ENCODE data around the gene RPL41. TPM values are rescaled to one million over a fixed set of nuclear protein-coding genes. Genes with fewer than 3 reads are reported as not detected.

The RPL41 gene
- total and polyA plus RNA-seq, 9 of the 15 experiments (the other 6 are each of a cell fraction or from before 2014, with no cell fraction given), result 3,403 to 11,276 (median 5,604) TPM

DNA sequence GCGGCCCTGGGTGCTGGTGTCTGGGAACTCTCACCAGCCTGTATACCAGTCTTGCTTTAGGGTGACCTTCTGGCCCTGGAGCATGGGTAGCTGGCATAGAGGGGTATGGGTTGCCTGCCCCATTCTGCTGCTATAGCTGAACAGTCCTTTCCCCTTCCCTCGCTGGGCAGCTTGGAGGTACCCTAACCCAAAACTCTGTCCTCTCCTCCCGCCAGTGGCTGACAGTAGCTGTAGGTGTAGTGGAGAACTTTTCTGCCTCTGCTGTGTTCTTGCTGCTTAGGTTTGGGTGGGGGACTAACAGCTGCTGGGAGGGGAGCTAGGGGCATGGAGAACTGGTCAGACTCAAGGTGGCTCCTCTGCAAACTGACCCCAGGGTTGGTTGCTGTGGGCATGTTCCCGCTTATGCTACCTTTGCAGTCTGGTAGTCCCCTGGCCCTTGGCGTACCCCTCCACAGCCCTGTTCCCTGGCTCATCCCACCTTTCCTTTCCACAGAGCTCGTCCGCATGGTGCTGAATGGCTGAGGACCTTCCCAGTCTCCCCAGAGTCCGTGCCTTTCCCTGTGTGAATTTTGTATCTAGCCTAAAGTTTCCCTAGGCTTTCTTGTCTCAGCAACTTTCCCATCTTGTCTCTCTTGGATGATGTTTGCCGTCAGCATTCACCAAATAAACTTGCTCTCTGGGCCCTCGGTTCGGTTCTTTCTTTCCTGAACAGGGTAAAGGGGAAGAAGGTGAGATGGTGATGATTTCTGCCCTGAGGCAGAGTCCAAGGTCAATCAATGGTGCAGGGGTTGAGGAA is 44.7 kb downstream of the RPL41 start (continued):
- peak; percentile 60; the same call in 1 of the 2 replicates for TF ChIP-seq SUPT5H (IDR thresholded peaks at IDR 0.05)
- TF ChIP-seq BRCA1 (IDR thresholded peaks at IDR 0.05), result no peak
- TF ChIP-seq BRCA1 (CRISPR knock-in tag; IDR thresholded peaks at IDR 0.05), result 0 out of 2 replicates have a peak, but pooled peaks have one; percentile 24
- TF ChIP-seq C11orf30 (IDR thresholded peaks at IDR 0.05; ENCODE audit: low read depth), result no peak
- TF ChIP-seq PURB (CRISPR knock-in tag; IDR thresholded peaks at IDR 0.05; ENCODE audit: low read depth), result no peak
- no peak for TF ChIP-seq KDM5B (IDR thresholded peaks at IDR 0.05; ENCODE audit: insufficient replicate concordance, low read depth, low read length)
- TF ChIP-seq POLR2AphosphoS2 (IDR thresholded peaks at IDR 0.05; ENCODE audit: low read length), result peak; percentile 49
- TF ChIP-seq, protein P1, sequence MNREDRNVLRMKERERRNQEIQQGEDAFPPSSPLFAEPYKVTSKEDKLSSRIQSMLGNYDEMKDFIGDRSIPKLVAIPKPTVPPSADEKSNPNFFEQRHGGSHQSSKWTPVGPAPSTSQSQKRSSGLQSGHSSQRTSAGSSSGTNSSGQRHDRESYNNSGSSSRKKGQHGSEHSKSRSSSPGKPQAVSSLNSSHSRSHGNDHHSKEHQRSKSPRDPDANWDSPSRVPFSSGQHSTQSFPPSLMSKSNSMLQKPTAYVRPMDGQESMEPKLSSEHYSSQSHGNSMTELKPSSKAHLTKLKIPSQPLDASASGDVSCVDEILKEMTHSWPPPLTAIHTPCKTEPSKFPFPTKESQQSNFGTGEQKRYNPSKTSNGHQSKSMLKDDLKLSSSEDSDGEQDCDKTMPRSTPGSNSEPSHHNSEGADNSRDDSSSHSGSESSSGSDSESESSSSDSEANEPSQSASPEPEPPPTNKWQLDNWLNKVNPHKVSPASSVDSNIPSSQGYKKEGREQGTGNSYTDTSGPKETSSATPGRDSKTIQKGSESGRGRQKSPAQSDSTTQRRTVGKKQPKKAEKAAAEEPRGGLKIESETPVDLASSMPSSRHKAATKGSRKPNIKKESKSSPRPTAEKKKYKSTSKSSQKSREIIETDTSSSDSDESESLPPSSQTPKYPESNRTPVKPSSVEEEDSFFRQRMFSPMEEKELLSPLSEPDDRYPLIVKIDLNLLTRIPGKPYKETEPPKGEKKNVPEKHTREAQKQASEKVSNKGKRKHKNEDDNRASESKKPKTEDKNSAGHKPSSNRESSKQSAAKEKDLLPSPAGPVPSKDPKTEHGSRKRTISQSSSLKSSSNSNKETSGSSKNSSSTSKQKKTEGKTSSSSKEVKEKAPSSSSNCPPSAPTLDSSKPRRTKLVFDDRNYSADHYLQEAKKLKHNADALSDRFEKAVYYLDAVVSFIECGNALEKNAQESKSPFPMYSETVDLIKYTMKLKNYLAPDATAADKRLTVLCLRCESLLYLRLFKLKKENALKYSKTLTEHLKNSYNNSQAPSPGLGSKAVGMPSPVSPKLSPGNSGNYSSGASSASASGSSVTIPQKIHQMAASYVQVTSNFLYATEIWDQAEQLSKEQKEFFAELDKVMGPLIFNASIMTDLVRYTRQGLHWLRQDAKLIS (CRISPR knock-in tag; IDR thresholded peaks at IDR 0.05), result no peak; the same call in 1 of the 2 replicates
- no peak for TF ChIP-seq EHMT2 (IDR thresholded peaks at IDR 0.05)
- 0 out of 2 replicates have a peak, but pooled peaks have one; percentile 17 for TF ChIP-seq NFATC3 (IDR thresholded peaks at IDR 0.05)
- peak; percentile 57 for TF ChIP-seq POLR2A (conservative IDR thresholded peaks at IDR 0.05)
- TF ChIP-seq RBFOX2 (IDR thresholded peaks at IDR 0.05; ENCODE audit: low read depth, low read length), result peak; percentile 74
- no peak for TF ChIP-seq HIVEP1 (CRISPR knock-in tag; IDR thresholded peaks at IDR 0.05)
- TF ChIP-seq ZNF75A (CRISPR knock-in tag; IDR thresholded peaks at IDR 0.05), result no peak
- TF ChIP-seq SLC30A9 (CRISPR knock-in tag; IDR thresholded peaks at IDR 0.05), result no peak
- no peak for TF ChIP-seq ADNP (tag; IDR thresholded peaks at IDR 0.05)
- TF ChIP-seq, protein P2, sequence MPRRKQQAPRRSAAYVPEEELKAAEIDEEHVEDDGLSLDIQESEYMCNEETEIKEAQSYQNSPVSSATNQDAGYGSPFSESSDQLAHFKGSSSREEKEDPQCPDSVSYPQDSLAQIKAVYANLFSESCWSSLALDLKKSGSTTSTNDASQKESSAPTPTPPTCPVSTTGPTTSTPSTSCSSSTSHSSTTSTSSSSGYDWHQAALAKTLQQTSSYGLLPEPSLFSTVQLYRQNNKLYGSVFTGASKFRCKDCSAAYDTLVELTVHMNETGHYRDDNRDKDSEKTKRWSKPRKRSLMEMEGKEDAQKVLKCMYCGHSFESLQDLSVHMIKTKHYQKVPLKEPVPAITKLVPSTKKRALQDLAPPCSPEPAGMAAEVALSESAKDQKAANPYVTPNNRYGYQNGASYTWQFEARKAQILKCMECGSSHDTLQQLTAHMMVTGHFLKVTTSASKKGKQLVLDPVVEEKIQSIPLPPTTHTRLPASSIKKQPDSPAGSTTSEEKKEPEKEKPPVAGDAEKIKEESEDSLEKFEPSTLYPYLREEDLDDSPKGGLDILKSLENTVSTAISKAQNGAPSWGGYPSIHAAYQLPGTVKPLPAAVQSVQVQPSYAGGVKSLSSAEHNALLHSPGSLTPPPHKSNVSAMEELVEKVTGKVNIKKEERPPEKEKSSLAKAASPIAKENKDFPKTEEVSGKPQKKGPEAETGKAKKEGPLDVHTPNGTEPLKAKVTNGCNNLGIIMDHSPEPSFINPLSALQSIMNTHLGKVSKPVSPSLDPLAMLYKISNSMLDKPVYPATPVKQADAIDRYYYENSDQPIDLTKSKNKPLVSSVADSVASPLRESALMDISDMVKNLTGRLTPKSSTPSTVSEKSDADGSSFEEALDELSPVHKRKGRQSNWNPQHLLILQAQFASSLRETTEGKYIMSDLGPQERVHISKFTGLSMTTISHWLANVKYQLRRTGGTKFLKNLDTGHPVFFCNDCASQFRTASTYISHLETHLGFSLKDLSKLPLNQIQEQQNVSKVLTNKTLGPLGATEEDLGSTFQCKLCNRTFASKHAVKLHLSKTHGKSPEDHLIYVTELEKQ (CRISPR knock-in tag; IDR thresholded peaks at IDR 0.05), result no peak
- no peak for TF ChIP-seq ZNF184 (CRISPR knock-in tag; IDR thresholded peaks at IDR 0.05)
- TF ChIP-seq, protein P3, sequence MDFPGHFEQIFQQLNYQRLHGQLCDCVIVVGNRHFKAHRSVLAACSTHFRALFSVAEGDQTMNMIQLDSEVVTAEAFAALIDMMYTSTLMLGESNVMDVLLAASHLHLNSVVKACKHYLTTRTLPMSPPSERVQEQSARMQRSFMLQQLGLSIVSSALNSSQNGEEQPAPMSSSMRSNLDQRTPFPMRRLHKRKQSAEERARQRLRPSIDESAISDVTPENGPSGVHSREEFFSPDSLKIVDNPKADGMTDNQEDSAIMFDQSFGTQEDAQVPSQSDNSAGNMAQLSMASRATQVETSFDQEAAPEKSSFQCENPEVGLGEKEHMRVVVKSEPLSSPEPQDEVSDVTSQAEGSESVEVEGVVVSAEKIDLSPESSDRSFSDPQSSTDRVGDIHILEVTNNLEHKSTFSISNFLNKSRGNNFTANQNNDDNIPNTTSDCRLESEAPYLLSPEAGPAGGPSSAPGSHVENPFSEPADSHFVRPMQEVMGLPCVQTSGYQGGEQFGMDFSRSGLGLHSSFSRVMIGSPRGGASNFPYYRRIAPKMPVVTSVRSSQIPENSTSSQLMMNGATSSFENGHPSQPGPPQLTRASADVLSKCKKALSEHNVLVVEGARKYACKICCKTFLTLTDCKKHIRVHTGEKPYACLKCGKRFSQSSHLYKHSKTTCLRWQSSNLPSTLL (IDR thresholded peaks at IDR 0.05), result no peak
- peak; percentile 37; the same call in 1 of the 2 replicates for TF ChIP-seq SP1 (CRISPR knock-in tag; IDR thresholded peaks at IDR 0.05)
- TF ChIP-seq ZNF217 (CRISPR knock-in tag; IDR thresholded peaks at IDR 0.05), result no peak

Measured in K562 (cell line).